Natural killer cell (primary cell): Measurements from ENCODE around the gene CELF3. TPM values are rescaled to one million over a fixed set of nuclear protein-coding genes. Genes with fewer than 3 reads are reported as not detected.

ENCODE experiments used
- ATAC-seq, 3 donors: fragments of 150-1000 bp in 2 of 3; fragments of 200-7000 bp in 1 of 3; cut with Tn5 transposase; 1 replicate in 1 of 3; 2 replicates in 2 of 3; pipeline ENCODE4 v1.10.0; 2021; ENCODE audit warnings: mild to moderate bottlenecking in 2 of 3, moderate library complexity in 2 of 3
- DNase-seq, 2 donors: peaks; one replicate each; pipeline versions ENCODE4 v3.0.0 to v3.0.0-alpha.2; 2013 to 2021; ENCODE audit warnings: mixed read lengths in 1 of 2
- H3K27ac ChIP-seq: one replicate; pipeline ENCODE4 v1.5.1; 2013; ENCODE audit warnings: mild to moderate bottlenecking, low read length
- H3K27me3 ChIP-seq: one replicate; pipeline ENCODE4 v1.6.1; 2013; ENCODE audit warnings: low read length; ENCODE audit not compliant: control insufficient read depth, insufficient read depth
- H3K36me3 ChIP-seq: one replicate; pipeline ENCODE4 v1.6.1; 2013; ENCODE audit warnings: low read length; ENCODE audit not compliant: control insufficient read depth, insufficient read depth
- H3K4me1 ChIP-seq: one replicate; pipeline ENCODE4 v1.6.1; 2013; ENCODE audit warnings: low read length; ENCODE audit not compliant: control insufficient read depth, insufficient read depth
- H3K4me3 ChIP-seq: one replicate; pipeline ENCODE4 v1.5.1; 2013; ENCODE audit warnings: low read length
- H3K9me3 ChIP-seq: one replicate; pipeline ENCODE4 v1.6.1; 2013; ENCODE audit warnings: low read length; ENCODE audit not compliant: control insufficient read depth, insufficient read depth
- H3K27ac Mint-ChIP-seq, 2 donors: one replicate each; pipeline ENCODE4 v1.8.0; 2022; ENCODE audit warnings: mild to moderate bottlenecking in 2 of 2, mixed read lengths in 2 of 2, moderate library complexity in 1 of 2
- H3K27me3 Mint-ChIP-seq, 2 donors: one replicate each; pipeline ENCODE4 v1.8.0; 2022; ENCODE audit warnings: low read depth in 2 of 2, mixed read lengths in 2 of 2
- H3K36me3 Mint-ChIP-seq: one replicate; pipeline ENCODE4 v1.8.0; 2022; ENCODE audit warnings: mixed read lengths
- H3K4me1 Mint-ChIP-seq, 2 donors: one replicate each; pipeline ENCODE4 v1.8.0; 2022; ENCODE audit warnings: mixed read lengths in 2 of 2
- H3K4me3 Mint-ChIP-seq: one replicate; pipeline ENCODE4 v1.8.0; 2022; ENCODE audit warnings: mild to moderate bottlenecking, moderate library complexity, mixed read lengths
- H3K9me3 Mint-ChIP-seq, 2 donors: one replicate each; pipeline ENCODE4 v1.8.0; 2022; ENCODE audit warnings: mixed read lengths in 2 of 2
- CTCF ChIP-seq: fragments of 200-600 bp; IDR thresholded peaks from one replicate; pipeline ENCODE4 v1.8.0; 2022; ENCODE audit warnings: antibody characterized with exemption
- WGBS: methylation state at CpG from one replicate; pipeline ENCODE4 v1.1.7; 2013; ENCODE audit warnings: missing lambda C conversion rate; ENCODE audit not compliant: insufficient coverage; 5-methylcytosine and 5-hydroxymethylcytosine counted together
- intact Hi-C: fragments of 100-400 bp; cut with micrococcal nuclease; formaldehyde crosslinking; loops from one replicate; pipeline ENCODE4 v1.14.2; 2022
- total RNA-seq, 4 donors: library from RNA; stranded (reverse); fragments of 120-200 nt in 1 of 4; gene quantifications; one replicate each; pipeline versions ENCODE4 v1.2.3 to v1.2.4, GENCODE V29; 2013 to 2022

The CELF3 gene
- total RNA-seq, 3 donors from 2014 or later (not counting 1 experiment from before 2014, with no cell fraction given): not detected

DNA sequence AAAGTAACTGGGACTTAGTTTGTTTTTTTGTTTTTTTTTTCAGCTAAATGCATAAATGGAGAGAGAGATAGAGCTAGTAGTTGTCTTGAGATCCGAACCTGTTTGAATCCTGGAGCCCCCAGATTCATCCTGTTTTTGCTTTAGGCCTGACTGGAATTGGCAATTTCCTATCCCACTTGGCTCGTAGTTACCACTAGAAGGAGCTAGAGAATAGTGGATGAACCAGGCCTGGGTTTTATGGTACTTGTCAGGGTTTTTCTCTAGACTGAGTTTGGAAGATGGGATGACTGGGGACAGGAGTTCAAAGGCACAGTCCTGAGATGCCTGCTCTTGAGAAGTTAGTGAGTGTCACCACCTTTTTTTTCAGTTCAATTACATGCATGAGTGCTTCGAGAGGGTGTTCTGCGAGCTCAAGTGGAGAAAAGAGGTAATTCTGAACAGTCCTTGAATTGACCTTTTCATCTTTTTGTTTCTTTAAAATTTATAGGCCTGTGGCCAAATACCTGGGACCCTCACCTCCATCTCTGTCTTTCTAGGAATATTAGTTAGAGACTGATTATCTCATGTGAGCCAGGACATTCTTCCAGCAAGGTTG, 23.4 kb downstream of the CELF3 start:
- ATAC-seq (no peak), DNase-seq (peak in 1 of 2 donors; percentile 19)
- no peak for TF ChIP-seq CTCF
- Mint-ChIP-seq H3K27ac (no peak overlapping the region), H3K36me3 (peaks cover 22% of the 10 kb centered on the region), H3K27me3 (no peaks in the 10 kb centered on the region), H3K9me3 (no peaks in the 10 kb centered on the region), H3K4me3 (no peak overlapping the region), H3K4me1 (no peaks in the 10 kb centered on the region)
- Histone ChIP-seq H3K4me3 (no peak overlapping the region), H3K27ac (no peak overlapping the region), H3K9me3 (no peaks in the 10 kb centered on the region), H3K27me3 (no peaks in the 10 kb centered on the region), H3K4me1 (peaks cover 4% of the 10 kb centered on the region), H3K36me3 (peaks cover 40% of the 10 kb centered on the region)
- WGBS: 96% methylated on average over 4 of the region's 4 CpGs
- intact Hi-C loops: no loop called here

GRCh38 chr1:151692226-151692625, 24.4 kb downstream of the CELF3 start:
- Histone ChIP-seq H3K4me1 (peaks cover 4% of the 10 kb centered on the region), H3K27me3 (no peaks in the 10 kb centered on the region), H3K27ac (no peak overlapping the region), H3K4me3 (no peak overlapping the region), H3K36me3 (peaks cover 35% of the 10 kb centered on the region), H3K9me3 (no peaks in the 10 kb centered on the region)
- Mint-ChIP-seq H3K27ac (no peak overlapping the region), H3K36me3 (peaks cover 22% of the 10 kb centered on the region), H3K27me3 (no peaks in the 10 kb centered on the region), H3K9me3 (no peaks in the 10 kb centered on the region), H3K4me1 (no peaks in the 10 kb centered on the region), H3K4me3 (no peak overlapping the region)
- WGBS: 89% methylated on average over 3 of the region's 3 CpGs
- TF ChIP-seq CTCF: no peak
- ATAC-seq: no peak
- DNase-seq: no peak
- intact Hi-C loops: no loop called here

DNA sequence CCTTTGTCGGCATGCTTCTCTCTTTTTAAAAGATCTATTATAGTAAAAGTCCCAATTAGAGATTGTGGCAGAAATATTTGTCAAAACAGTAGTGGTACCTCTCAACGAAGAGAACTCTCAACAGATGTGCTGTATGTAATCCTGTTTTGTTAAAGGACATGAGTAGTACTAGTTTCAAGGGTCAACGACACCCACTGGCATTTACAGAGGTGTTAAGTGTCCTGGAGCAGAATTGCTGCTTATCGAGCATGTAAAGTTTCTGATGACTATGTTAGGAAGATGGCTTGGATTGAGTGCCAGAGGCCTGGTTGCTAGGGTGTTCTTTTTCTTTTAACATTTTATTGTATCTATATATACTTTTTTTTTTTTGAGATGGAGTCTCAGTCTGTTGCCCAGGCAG, 27.1 kb downstream of the CELF3 start:
- H3K27ac Mint-ChIP-seq: no peak overlapping the region
- H3K27me3 Mint-ChIP-seq: no peaks in the 10 kb centered on the region
- no peaks in the 10 kb centered on the region for H3K27me3 ChIP-seq
- H3K4me1 Mint-ChIP-seq: no peaks in the 10 kb centered on the region
- intact Hi-C loops: no loop called here
- no peak for DNase-seq
- no peak for ATAC-seq
- H3K36me3 Mint-ChIP-seq: peaks cover 21% of the 10 kb centered on the region
- peaks cover 4% of the 10 kb centered on the region for H3K4me1 ChIP-seq
- peaks cover 36% of the 10 kb centered on the region for H3K36me3 ChIP-seq
- no peak overlapping the region for H3K27ac ChIP-seq
- WGBS: 87% methylated on average over 3 of the region's 4 CpGs
- TF ChIP-seq CTCF: no peak
- no peak overlapping the region for H3K4me3 Mint-ChIP-seq
- no peaks in the 10 kb centered on the region for H3K9me3 Mint-ChIP-seq
- H3K4me3 ChIP-seq: no peak overlapping the region
- H3K9me3 ChIP-seq: no peaks in the 10 kb centered on the region

DNA sequence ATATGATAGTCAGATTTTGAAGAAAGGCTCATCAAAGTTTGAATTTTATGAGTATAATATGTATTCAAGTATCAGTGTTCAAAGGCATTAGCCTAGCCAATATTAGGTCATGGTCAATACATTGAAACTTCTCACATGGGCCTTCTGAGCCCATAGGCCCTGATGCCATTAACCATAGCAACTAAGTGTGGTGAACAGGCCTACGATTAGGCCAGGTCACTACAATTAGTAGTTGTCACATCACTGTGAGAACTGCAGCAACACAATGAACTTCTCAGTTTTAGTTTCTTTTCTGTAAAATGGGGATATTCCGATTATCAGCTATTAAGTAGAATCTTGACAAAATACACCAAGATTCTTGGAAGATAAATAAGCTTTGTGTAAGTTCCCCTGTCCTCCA, 30.0 kb downstream of the CELF3 start:
- H3K36me3 ChIP-seq: peaks cover 22% of the 10 kb centered on the region
- H3K9me3 ChIP-seq: no peaks in the 10 kb centered on the region
- H3K4me3 ChIP-seq: no peak overlapping the region
- H3K9me3 Mint-ChIP-seq: no peaks in the 10 kb centered on the region
- H3K27me3 ChIP-seq: no peaks in the 10 kb centered on the region
- no peak for TF ChIP-seq CTCF
- intact Hi-C loops: no loop called here
- H3K4me1 Mint-ChIP-seq: no peaks in the 10 kb centered on the region
- no peak overlapping the region for H3K27ac Mint-ChIP-seq
- H3K4me1 ChIP-seq: no peaks in the 10 kb centered on the region
- ATAC-seq: no peak
- H3K27me3 Mint-ChIP-seq: no peaks in the 10 kb centered on the region
- no peak overlapping the region for H3K4me3 Mint-ChIP-seq
- WGBS: 94% methylated on average over 2 of the region's 2 CpGs
- DNase-seq: no peak
- H3K27ac ChIP-seq: no peak overlapping the region
- no peaks in the 10 kb centered on the region for H3K36me3 Mint-ChIP-seq
